SK-N-SH (cell line): ENCODE data around the gene HSPA5. TPM values are rescaled to one million over a fixed set of nuclear protein-coding genes. Genes with fewer than 3 reads are reported as not detected.
A peak's percentile ranks its signal among the peaks of the same experiment; 100 is the strongest.
"Not testable (repeated sequence)": the region's sequence is repeated elsewhere in the genome, so short reads cannot be mapped to it uniquely, and the experiment has no call there.

Source experiments
- CTCF ChIA-PET: fragments of 300-600, 350-600 bp; formaldehyde crosslinking; extraction: SDS; loops from one replicate; lab custom pipeline; 2021; lab: Yijun Ruan, JAX
- POLR2A ChIA-PET: fragments of 350-600 bp; sonication (Branson Sonifier 250); formaldehyde crosslinking; extraction: SDS; loops from one replicate; lab custom pipeline; 2020; ENCODE audit warnings: antibody characterized with exemption, inconsistent platforms; lab: Yijun Ruan, JAX
- DNase-seq: peaks from one replicate; pipeline ENCODE4 v3.0.0; 2012
- H2AFZ ChIP-seq: fragments of 200-600 bp; sonication (generic); 2 replicates; pipeline ENCODE4 v1.8.1; 2016; ENCODE audit warnings: antibody characterized with exemption, mild to moderate bottlenecking, low read depth
- H3F3A ChIP-seq: fragments of 200-600 bp; sonication (generic); replicated peaks from 2 replicates; pipeline ENCODE3; 2016; ENCODE audit warnings: antibody characterized with exemption, mild to moderate bottlenecking; ENCODE audit not compliant: insufficient read depth
- H3K27ac ChIP-seq, 2 experiments: fragments of 200-500 bp in 1 of 2; fragments of 200-600 bp in 1 of 2; sonication (Bioruptor generic) in 1 of 2; sonication (generic), shearing (Covaris generic) in 1 of 2; 2 replicates each; pipeline versions ENCODE4 v1.5.1 to v1.6.1; 2014 to 2016; ENCODE audit warnings: low read depth in 2 of 2, inconsistent platforms in 1 of 2, low read length in 1 of 2, mild to moderate bottlenecking in 1 of 2, mixed read lengths in 1 of 2
- H3K27me3 ChIP-seq: fragments of 200-600 bp; sonication (generic), shearing (Covaris generic); 2 replicates; pipeline ENCODE4 v1.6.1; 2016; ENCODE audit warnings: mixed run types; ENCODE audit not compliant: insufficient read depth
- H3K36me3 ChIP-seq, 2 experiments: fragments of 200-500 bp in 1 of 2; fragments of 200-600 bp in 1 of 2; sonication (Bioruptor generic) in 1 of 2; sonication (generic) in 1 of 2; replicated peaks in 1 of 2; 2 replicates each; pipeline versions ENCODE3 to v1.5.1; 2014 to 2016; ENCODE audit warnings: low read length in 1 of 2, mild to moderate bottlenecking in 1 of 2; ENCODE audit not compliant: insufficient read depth in 2 of 2, control insufficient read depth in 1 of 2
- H3K4me1 ChIP-seq, 2 experiments: fragments of 200-500 bp in 1 of 2; fragments of 200-600 bp in 1 of 2; sonication (Bioruptor generic) in 1 of 2; sonication (generic), shearing (Covaris generic) in 1 of 2; 2 replicates each; pipeline versions ENCODE4 v1.5.1 to v1.6.1; 2014 to 2016; ENCODE audit warnings: low read depth in 1 of 2, low read length in 1 of 2, mixed run types in 1 of 2; ENCODE audit not compliant: insufficient read depth in 2 of 2, control insufficient read depth in 1 of 2
- H3K4me2 ChIP-seq: fragments of 200-600 bp; sonication (generic), shearing (Covaris generic); 2 replicates; pipeline ENCODE4 v1.6.1; 2017; ENCODE audit warnings: mixed run types
- H3K4me3 ChIP-seq, 2 experiments: fragments of 200-500 bp in 1 of 2; fragments of 200-600 bp in 1 of 2; sonication (Bioruptor generic) in 1 of 2; sonication (generic), shearing (Covaris generic) in 1 of 2; 2 replicates each; pipeline versions ENCODE4 v1.5.1 to v1.8.1; 2014 to 2016; ENCODE audit warnings: low read depth in 2 of 2, inconsistent platforms in 1 of 2, low read length in 1 of 2, mild to moderate bottlenecking in 1 of 2, mixed read lengths in 1 of 2, moderate library complexity in 1 of 2
- H3K79me2 ChIP-seq: fragments of 200-600 bp; sonication (generic); 2 replicates; pipeline ENCODE4 v1.8.1; 2017; ENCODE audit warnings: mild to moderate bottlenecking; ENCODE audit not compliant: insufficient read depth
- H3K9ac ChIP-seq: fragments of 200-600 bp; sonication (generic); 2 replicates; pipeline ENCODE4 v1.6.1; 2017; ENCODE audit warnings: mixed run types
- H3K9me2 ChIP-seq: fragments of 200-600 bp; sonication (generic); 2 replicates; pipeline ENCODE4 v1.6.1; 2017; ENCODE audit warnings: mixed run types
- H3K9me3 ChIP-seq: fragments of 200-600 bp; sonication (generic); 2 replicates; pipeline ENCODE4 v1.6.1; 2017; ENCODE audit warnings: mixed run types, mild to moderate bottlenecking, moderate library complexity
- H4K20me1 ChIP-seq: fragments of 200-600 bp; sonication (generic); 2 replicates; pipeline ENCODE4 v1.6.1; 2017; ENCODE audit warnings: mild to moderate bottlenecking, mixed run types; ENCODE audit not compliant: insufficient read depth
- CHD2 ChIP-seq: fragments of 150-350 bp; IDR thresholded peaks from 2 replicates; pipeline ENCODE4 v1.6.1; 2018; ENCODE audit warnings: low read length; ENCODE audit not compliant: partially characterized antibody
- CTCF ChIP-seq: fragments of 200-600 bp; sonication (generic); IDR thresholded peaks from 2 replicates; pipeline ENCODE4 v1.6.1; 2017; ENCODE audit warnings: antibody characterized with exemption, mild to moderate bottlenecking, moderate library complexity
- EZH2phosphoT487 ChIP-seq: fragments of 200-600 bp; sonication (generic); IDR thresholded peaks from 2 replicates; pipeline ENCODE4 v1.6.1; 2017; ENCODE audit warnings: low read depth, mixed run types, mild to moderate bottlenecking, antibody characterized with exemption, moderate library complexity, borderline replicate concordance
- FOSL2 ChIP-seq: IDR thresholded peaks from 2 replicates; pipeline ENCODE4 v1.4.0; 2012; ENCODE audit warnings: low read depth, mild to moderate bottlenecking, moderate library complexity, borderline replicate concordance
- FOXM1 ChIP-seq: IDR thresholded peaks from 2 replicates; pipeline ENCODE4 v1.4.0; 2012; ENCODE audit warnings: low read depth, mild to moderate bottlenecking
- NRF1 ChIP-seq: IDR thresholded peaks from 2 replicates; pipeline ENCODE4 v1.6.1; 2012; ENCODE audit warnings: low read depth, mild to moderate bottlenecking, low read length
- RCOR1 ChIP-seq: fragments of 150-350 bp; IDR thresholded peaks from 2 replicates; pipeline ENCODE4 v1.6.1; 2017; ENCODE audit warnings: antibody characterized with exemption, low read length
- RFX5 ChIP-seq: IDR thresholded peaks from 2 replicates; pipeline ENCODE4 v1.6.1; 2012; ENCODE audit warnings: mild to moderate bottlenecking, improper control_type of control experiment, low read length
- SIN3A ChIP-seq: IDR thresholded peaks from 2 replicates; pipeline ENCODE4 v1.6.1; 2012; ENCODE audit warnings: low read depth, mild to moderate bottlenecking, low read length, moderate library complexity, borderline replicate concordance
- TAF1 ChIP-seq: IDR thresholded peaks from 2 replicates; pipeline ENCODE4 v1.6.1; 2012; ENCODE audit warnings: low read depth, mild to moderate bottlenecking, low read length, moderate library complexity, borderline replicate concordance
- USF2 ChIP-seq: fragments of 150-350 bp; IDR thresholded peaks from 2 replicates; pipeline ENCODE4 v1.6.1; 2017; ENCODE audit warnings: antibody characterized with exemption, low read length, low read depth, borderline replicate concordance
- YY1 ChIP-seq: IDR thresholded peaks from 2 replicates; pipeline ENCODE4 v1.4.0; 2012; ENCODE audit warnings: low read depth, mild to moderate bottlenecking
- WGBS: methylation state at CpG from one replicate; pipeline ENCODE4 v1.1.6; 2017; ENCODE audit warnings: low lambda C conversion rate; 5-methylcytosine and 5-hydroxymethylcytosine counted together
- polyA plus RNA-seq, 3 experiments: library from polyadenylated mRNA; depleted of rRNA; stranded (reverse); fragments of >200 nt; gene quantifications; 2 replicates each; pipeline ENCODE4 v1.2.3, GENCODE V29; 2012

The HSPA5 gene
- polyA plus RNA-seq, 1 of the 3 experiments (the other 2 are of a cell fraction): 226 TPM

GRCh38 chr9:125236520-125237159 is 4.5 kb downstream of the HSPA5 start:
- Histone ChIP-seq H3K4me1 (peaks cover 17 to 24% of the 10 kb centered on the region in 2 experiments), H3K4me3 (peak overlapping the region; percentile 15 to 32; a peak in 3 of 4 replicates), H3F3A (peaks cover 50% of the 10 kb centered on the region), H3K27ac (peak overlapping the region in 1 of 2 experiments; percentile 96; a peak in 2 of 4 replicates), H3K4me2 (peak overlapping the region; percentile 92), H3K79me2 (peaks cover 65% of the 10 kb centered on the region), H3K36me3 (peaks cover 51 to 70% of the 10 kb centered on the region in 2 experiments), H4K20me1 (peaks cover 70% of the 10 kb centered on the region)
- CTCF ChIA-PET: interaction anchor here (2.0 kb wide), 1 partner anchor 33 kb away, joined by 5 read pairs; no protein-coding TSS in a partner anchor
- H3K27me3 ChIP-seq, H3K9me3 ChIP-seq, POLR2A ChIA-PET, H3K9ac ChIP-seq, H3K9me2 ChIP-seq, DNase-seq, H2AFZ ChIP-seq: not testable (repeated sequence)
- 0 out of 2 replicates have a peak, but pooled peaks have one; percentile 14 for TF ChIP-seq CTCF
- WGBS: 77% methylated on average over 5 of the region's 5 CpGs

- POLR2A ChIA-PET: no interaction called here
- Histone ChIP-seq H3K36me3 (peaks cover 51 to 73% of the 10 kb centered on the region in 2 experiments), H3K9ac (peak overlapping the region; percentile 23; the same call in 1 of the 2 replicates), H3K27ac (peak overlapping the region in 1 of 2 experiments; percentile 96; a peak in 2 of 4 replicates), H3K4me2 (peak overlapping the region; percentile 92), H3F3A (peaks cover 50% of the 10 kb centered on the region), H3K27me3 (no peaks in the 10 kb centered on the region), H3K9me3 (no peaks in the 10 kb centered on the region), H2AFZ (no peak overlapping the region), H3K4me3 (peak overlapping the region; percentile 15 to 32; a peak in 3 of 4 replicates), H4K20me1 (peaks cover 70% of the 10 kb centered on the region), H3K4me1 (peaks cover 17 to 24% of the 10 kb centered on the region in 2 experiments), H3K9me2 (no peaks in the 10 kb centered on the region), H3K79me2 (peaks cover 63% of the 10 kb centered on the region)
- 55% methylated on average over 5 of the region's 5 CpGs for WGBS
- no peak for TF ChIP-seq FOSL2
- no peak for TF ChIP-seq SIN3A
- TF ChIP-seq CHD2: no peak
- no peak for TF ChIP-seq FOXM1
- no peak for TF ChIP-seq RCOR1
- no peak for TF ChIP-seq EZH2phosphoT487
- TF ChIP-seq USF2: no peak
- TF ChIP-seq TAF1: no peak
- no peak for TF ChIP-seq NRF1
- no peak for TF ChIP-seq YY1
- no peak for TF ChIP-seq RFX5
- DNase-seq: no peak
- CTCF ChIA-PET: interaction anchor here (0.9 kb wide), 1 partner anchor 139 kb away, joined by 3 read pairs; no protein-coding TSS in a partner anchor
Measured at GRCh38 chr9:125235804-125236519, 5.2 kb downstream of the HSPA5 start.

- H3K9me2 ChIP-seq, H3K27me3 ChIP-seq, CTCF ChIA-PET, H3K4me3 ChIP-seq, H3K9me3 ChIP-seq, DNase-seq, H2AFZ ChIP-seq: not testable (repeated sequence)
- POLR2A ChIA-PET: interaction anchor here (1.4 kb wide), 1 partner anchor 35 kb away, joined by 4 read pairs; no protein-coding TSS in a partner anchor
- peak overlapping the region; percentile 66 for H3K4me2 ChIP-seq
- peaks cover 54% of the 10 kb centered on the region for H3F3A ChIP-seq
- H3K79me2 ChIP-seq: peaks cover 44% of the 10 kb centered on the region
- peaks cover 13 to 24% of the 10 kb centered on the region in 2 experiments for H3K4me1 ChIP-seq
- H3K36me3 ChIP-seq: peaks cover 40 to 64% of the 10 kb centered on the region in 2 experiments
- 92% methylated on average over 8 of the region's 8 CpGs for WGBS
- peak overlapping the region in 1 of 2 experiments; percentile 96; a peak in 2 of 4 replicates for H3K27ac ChIP-seq
- peak overlapping the region; percentile 35; the same call in 1 of the 2 replicates for H3K9ac ChIP-seq
- H4K20me1 ChIP-seq: peaks cover 51% of the 10 kb centered on the region
Measured at GRCh38 chr9:125234099-125234498, 7.0 kb downstream of the HSPA5 start.
